ENCODE results near the gene FANCB.

DNA sequence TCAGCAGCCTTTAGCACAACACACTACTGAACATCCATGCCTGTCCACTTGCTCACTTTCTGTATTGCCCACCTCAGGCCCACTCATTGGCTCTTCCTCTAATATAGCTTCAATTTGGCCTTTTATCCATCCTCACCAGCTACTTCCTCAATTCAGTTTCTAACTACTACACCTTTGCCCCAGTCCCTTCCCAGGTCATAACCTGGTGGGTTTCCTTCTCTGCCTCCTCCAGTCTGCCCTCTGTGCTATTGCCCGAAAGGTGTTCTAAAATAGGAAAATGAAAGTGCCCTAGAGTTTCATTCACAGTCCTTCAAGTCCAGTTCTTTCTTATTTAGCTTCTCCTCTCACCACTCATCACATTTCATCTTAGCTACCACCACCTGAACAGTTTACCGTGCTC, 23.4 kb upstream of the FANCB start:
- TF ChIP-seq SP1 (CRISPR knock-in tag; IDR thresholded peaks at IDR 0.05) = no peak
- TF ChIP-seq ZHX1 (conservative IDR thresholded peaks at IDR 0.05; ENCODE audit: low read length) = no peak
- no peak for TF ChIP-seq KDM2B (CRISPR knock-in tag; IDR thresholded peaks at IDR 0.05)
- TF ChIP-seq ZNF384 (IDR thresholded peaks at IDR 0.05; ENCODE audit: low read depth, low read length) = no peak
- TF ChIP-seq GTF2A2 (tag; IDR thresholded peaks at IDR 0.05) = no peak
- TF ChIP-seq SAFB2 (IDR thresholded peaks at IDR 0.05; ENCODE audit: borderline replicate concordance, low read depth, low read length, severe bottlenecking) = no peak
- no peak for TF ChIP-seq CTCF (IDR thresholded peaks at IDR 0.05 in 2 of 3, conservative IDR thresholded peaks at IDR 0.05 in 1 of 3; ENCODE audit: insufficient read depth in 2 of 3, low read depth in 1 of 3, low read length in 3 of 3)
- TF ChIP-seq, protein P1, sequence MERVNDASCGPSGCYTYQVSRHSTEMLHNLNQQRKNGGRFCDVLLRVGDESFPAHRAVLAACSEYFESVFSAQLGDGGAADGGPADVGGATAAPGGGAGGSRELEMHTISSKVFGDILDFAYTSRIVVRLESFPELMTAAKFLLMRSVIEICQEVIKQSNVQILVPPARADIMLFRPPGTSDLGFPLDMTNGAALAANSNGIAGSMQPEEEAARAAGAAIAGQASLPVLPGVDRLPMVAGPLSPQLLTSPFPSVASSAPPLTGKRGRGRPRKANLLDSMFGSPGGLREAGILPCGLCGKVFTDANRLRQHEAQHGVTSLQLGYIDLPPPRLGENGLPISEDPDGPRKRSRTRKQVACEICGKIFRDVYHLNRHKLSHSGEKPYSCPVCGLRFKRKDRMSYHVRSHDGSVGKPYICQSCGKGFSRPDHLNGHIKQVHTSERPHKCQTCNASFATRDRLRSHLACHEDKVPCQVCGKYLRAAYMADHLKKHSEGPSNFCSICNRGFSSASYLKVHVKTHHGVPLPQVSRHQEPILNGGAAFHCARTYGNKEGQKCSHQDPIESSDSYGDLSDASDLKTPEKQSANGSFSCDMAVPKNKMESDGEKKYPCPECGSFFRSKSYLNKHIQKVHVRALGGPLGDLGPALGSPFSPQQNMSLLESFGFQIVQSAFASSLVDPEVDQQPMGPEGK (CRISPR knock-in tag; IDR thresholded peaks at IDR 0.05; ENCODE audit: borderline replicate concordance) = no peak
- TF ChIP-seq EZH2 (IDR thresholded peaks at IDR 0.05; ENCODE audit: borderline replicate concordance, low read depth, low read length) = no peak
- TF ChIP-seq ZNF212 (CRISPR knock-in tag; IDR thresholded peaks at IDR 0.05) = no peak

Data from K562 (cell line).